GM12873 (cell line): ENCODE data around the gene NRAP.

Experiments used
- CTCF ChIP-seq: IDR thresholded peaks from 2 replicates; pipeline ENCODE4 v1.5.1; 2012; ENCODE audit warnings: low read depth, mild to moderate bottlenecking, moderate library complexity, low read length, control low read depth; ENCODE audit not compliant: insufficient read depth; ENCODE audit errors: missing control alignments

Gene NRAP

GRCh38 chr10:113540845-113541548 is 122.8 kb downstream of the NRAP start:
- no peak for TF ChIP-seq CTCF

GRCh38 chr10:113539789-113540188 is 124.1 kb downstream of the NRAP start:
- TF ChIP-seq CTCF: no peak
